OCI-M1 (cell line): Measurements from ENCODE around the gene CAPZA1.
"Not testable (repeated sequence)": the region's sequence is repeated elsewhere in the genome, so short reads cannot be mapped to it uniquely, and the experiment has no call there.

Source experiments
- DNase-seq: peaks from one replicate; lab custom pipeline; 2025; lab: John Stamatoyannopoulos, UW

CAPZA1 gene

GRCh38 chr1:112628516-112628915 is 8.9 kb downstream of the CAPZA1 start:
- DNase-seq, result peak; percentile 37

GRCh38 chr1:112629256-112629655 is 9.6 kb downstream of the CAPZA1 start:
- DNase-seq, result no peak

GRCh38 chr1:112633628-112634027 is 14.0 kb downstream of the CAPZA1 start:
- peak; percentile 60 for DNase-seq

GRCh38 chr1:112634367-112634766 is 14.7 kb downstream of the CAPZA1 start:
- peak; percentile 33 for DNase-seq

- no peak for DNase-seq
Observed at GRCh38 chr1:112636056-112636455, 16.4 kb downstream of the CAPZA1 start.

GRCh38 chr1:112636597-112637253 is 17.1 kb downstream of the CAPZA1 start:
- no peak for DNase-seq

- no peak for DNase-seq
Observed at GRCh38 chr1:112637254-112638109, 17.9 kb downstream of the CAPZA1 start.

- DNase-seq, result no peak
Observed at GRCh38 chr1:112638110-112638428, 18.4 kb downstream of the CAPZA1 start.

GRCh38 chr1:112640437-112640836 is 20.8 kb downstream of the CAPZA1 start:
- DNase-seq, result not testable (repeated sequence)

- DNase-seq, result no peak
Observed at GRCh38 chr1:112643080-112643479, 23.4 kb downstream of the CAPZA1 start.

- no peak for DNase-seq
Observed at GRCh38 chr1:112646225-112646624, 26.6 kb downstream of the CAPZA1 start.

GRCh38 chr1:112651205-112651604 is 31.6 kb downstream of the CAPZA1 start:
- DNase-seq, result no peak

GRCh38 chr1:112665857-112666256 is 46.2 kb downstream of the CAPZA1 start:
- no peak for DNase-seq

- DNase-seq, result no peak
Observed at GRCh38 chr1:112666946-112667345, 47.3 kb downstream of the CAPZA1 start.

- no peak for DNase-seq
Observed at GRCh38 chr1:112672009-112672408, 52.4 kb downstream of the CAPZA1 start.

GRCh38 chr1:112672842-112673241 is 53.2 kb downstream of the CAPZA1 start:
- peak; percentile 29 for DNase-seq

- peak; percentile 65 for DNase-seq
Observed at GRCh38 chr1:112673592-112674439, 54.2 kb downstream of the CAPZA1 start.

- DNase-seq, result peak; percentile 91
Observed at GRCh38 chr1:112674440-112674985, 54.9 kb downstream of the CAPZA1 start, which contains the start of gene MOV10. Gene MOV10, plus strand, starts transcription at chr1:112674659. Its CDS starts 254 bp downstream, at chr1:112674913.

GRCh38 chr1:112674986-112675727 is 55.5 kb downstream of the CAPZA1 start:
- peak; percentile 69 for DNase-seq

- no peak for DNase-seq
Observed at GRCh38 chr1:112675728-112676381, 56.2 kb downstream of the CAPZA1 start.

GRCh38 chr1:112676543-112676942 is 56.9 kb downstream of the CAPZA1 start:
- peak; percentile 74 for DNase-seq
